ENCODE results near the gene RALGDS.

The RALGDS gene

DNA sequence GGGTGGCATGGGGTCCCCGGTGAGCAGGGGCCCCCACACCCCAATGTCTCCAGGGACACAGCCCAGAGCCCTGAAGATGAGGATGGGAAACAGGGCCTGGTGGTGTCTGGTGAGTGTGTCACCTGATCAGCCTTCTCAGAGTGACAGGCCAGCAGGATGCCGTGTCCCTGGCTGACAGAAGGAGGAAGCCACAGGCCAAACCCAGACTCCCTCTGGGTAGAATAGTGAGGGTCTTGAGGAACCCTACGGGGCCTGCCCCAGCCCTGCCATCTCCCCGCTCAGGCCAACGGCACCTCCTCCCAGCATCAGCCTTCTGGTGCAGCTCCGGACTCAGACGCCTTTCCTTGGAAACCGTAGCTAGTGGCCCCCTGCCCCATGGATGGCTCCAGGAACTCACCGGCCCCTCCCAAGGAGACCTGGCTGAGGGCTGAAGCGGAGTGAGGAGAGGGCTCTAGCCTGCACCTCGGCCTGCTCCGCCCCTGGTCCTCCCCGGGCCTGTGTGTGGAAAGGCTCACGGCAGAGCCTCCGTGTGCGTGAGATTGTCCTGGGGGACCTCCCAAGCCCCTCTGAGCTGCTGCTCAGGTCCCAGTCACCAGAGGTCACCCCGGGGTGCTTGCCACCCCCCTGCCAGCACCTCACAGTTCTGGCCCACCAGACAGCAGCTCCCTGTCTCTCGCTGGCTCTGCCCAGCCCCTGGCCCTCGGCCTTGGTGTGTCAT lies 6.0 kb downstream of the RALGDS start:
- H3K27ac Mint-ChIP-seq = peak overlapping the region; percentile 87
- DNase-seq (ENCODE audit: low spot score) = no peak
- H3K4me3 Mint-ChIP-seq = peak overlapping the region; percentile 57
- H3K27me3 Mint-ChIP-seq (ENCODE audit: low read depth) = no peaks in the 10 kb centered on the region
- no peaks in the 10 kb centered on the region for H3K9me3 Mint-ChIP-seq
- peaks cover 28% of the 10 kb centered on the region for H3K4me1 Mint-ChIP-seq (ENCODE audit: low read depth)
- peaks cover 5% of the 10 kb centered on the region for H3K36me3 Mint-ChIP-seq (ENCODE audit: low read depth)

DNA sequence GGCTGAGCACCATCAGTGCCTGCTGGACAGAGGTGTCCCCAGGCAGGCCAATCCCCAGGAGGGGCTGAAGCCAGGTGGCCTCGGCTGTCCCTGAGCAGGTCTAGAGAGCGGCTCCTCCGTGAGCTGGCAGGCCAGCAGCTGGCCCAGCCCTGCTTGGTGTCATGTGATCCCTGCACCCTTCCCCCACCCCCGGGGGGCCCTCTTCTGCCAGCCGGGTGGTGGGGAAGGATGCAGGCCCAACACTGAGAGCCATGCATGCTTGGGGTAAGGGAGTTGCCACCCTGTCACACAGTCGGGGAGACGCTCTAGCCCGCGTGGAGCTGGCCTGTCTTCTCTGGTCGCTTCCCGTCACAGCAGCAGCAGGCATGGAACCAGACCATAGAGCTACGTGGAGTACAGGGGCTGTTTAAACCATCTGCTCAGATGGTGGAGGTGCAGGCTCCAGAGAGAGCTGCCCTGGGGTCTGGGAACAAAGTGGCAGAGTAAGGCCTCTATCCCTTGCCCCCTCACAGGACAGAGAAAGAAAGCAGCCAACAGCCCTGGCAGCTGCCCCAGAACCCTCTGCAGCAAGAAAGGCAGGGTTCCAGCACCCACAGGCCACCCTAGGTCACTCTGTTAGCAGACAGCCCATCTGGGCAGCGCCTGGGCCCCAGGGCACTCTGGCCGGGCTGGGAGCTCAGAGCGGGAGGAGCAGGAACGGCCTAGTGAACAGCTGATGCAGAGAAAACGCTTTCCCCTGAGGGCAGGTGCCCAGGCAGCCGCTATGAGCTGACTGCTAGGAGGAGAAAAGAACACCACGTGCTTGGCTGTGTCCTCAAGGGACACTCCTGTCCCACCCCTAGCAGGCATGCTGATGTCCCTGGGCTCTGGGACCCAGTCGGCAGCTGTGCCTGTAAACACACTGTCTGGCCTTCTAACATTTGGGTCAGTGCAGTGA lies 6.8 kb downstream of the RALGDS start:
- peak overlapping the region; percentile 32 for H3K4me3 Mint-ChIP-seq
- H3K9me3 Mint-ChIP-seq = no peaks in the 10 kb centered on the region
- H3K27me3 Mint-ChIP-seq (ENCODE audit: low read depth) = no peaks in the 10 kb centered on the region
- peaks cover 12% of the 10 kb centered on the region for H3K36me3 Mint-ChIP-seq (ENCODE audit: low read depth)
- no peak for DNase-seq (ENCODE audit: low spot score)
- H3K27ac Mint-ChIP-seq = peak overlapping the region; percentile 80
- peaks cover 28% of the 10 kb centered on the region for H3K4me1 Mint-ChIP-seq (ENCODE audit: low read depth)

DNA sequence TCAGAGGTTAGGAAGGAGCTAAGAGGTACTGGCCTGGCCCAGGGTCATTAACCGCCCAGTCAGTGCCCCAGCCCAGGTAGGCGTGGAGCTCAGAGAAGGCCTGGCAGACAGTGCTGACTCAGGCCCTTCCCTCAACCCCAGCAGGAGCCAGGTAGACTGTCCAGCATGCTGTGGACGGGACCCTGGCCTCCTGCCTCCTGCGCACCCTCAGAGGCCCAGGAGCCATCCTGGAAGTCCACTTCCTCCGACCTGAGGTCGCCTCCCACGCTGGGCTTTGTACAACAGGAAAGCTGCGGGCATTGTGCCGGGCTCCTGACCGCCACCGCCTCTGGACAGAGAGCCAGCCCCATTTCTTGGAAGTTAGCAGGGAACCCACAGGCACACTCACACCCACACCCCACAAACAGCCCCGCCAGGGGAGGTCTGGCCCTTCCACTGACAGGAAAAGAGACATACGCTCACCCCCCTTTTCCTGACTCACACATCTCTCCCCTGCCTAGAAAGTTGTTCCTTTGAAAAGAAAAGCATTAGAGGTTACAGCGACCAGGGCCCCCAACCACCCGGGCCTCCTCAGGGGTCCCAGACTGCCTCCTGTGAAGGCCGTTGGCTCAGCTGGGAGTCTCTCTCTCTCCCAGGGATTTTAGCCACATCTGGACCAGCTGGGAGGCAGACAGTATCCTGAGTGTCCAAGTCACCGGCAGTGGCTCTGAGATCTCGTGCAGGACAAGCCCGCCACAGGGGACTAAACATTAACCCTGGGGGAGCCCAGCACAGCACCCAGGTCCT lies 7.7 kb downstream of the RALGDS start:
- Mint-ChIP-seq H3K27ac (peak overlapping the region; percentile 80), H3K36me3 (ENCODE audit: low read depth) (peaks cover 13% of the 10 kb centered on the region), H3K27me3 (ENCODE audit: low read depth) (no peaks in the 10 kb centered on the region), H3K4me1 (ENCODE audit: low read depth) (peaks cover 27% of the 10 kb centered on the region), H3K4me3 (peak overlapping the region; percentile 29), H3K9me3 (no peaks in the 10 kb centered on the region)
- no peak for DNase-seq (ENCODE audit: low spot score)

DNA sequence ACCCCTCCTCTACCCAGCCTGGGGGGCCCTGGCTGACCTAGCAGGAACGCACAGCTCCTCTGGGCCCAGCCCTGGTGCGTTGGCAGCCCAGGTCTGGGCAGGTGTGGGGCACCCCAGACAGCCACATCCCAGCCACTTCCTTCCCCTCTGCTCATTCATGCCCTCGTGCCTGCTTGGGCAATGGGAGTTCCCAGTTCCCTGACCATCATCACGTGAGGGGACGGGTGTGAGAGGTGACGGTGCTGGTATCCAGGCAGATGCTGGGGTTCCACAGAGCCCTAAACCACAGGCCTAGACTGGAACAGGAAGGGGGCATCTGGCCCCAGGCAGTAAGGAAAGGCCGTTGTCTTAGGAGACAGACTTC lies 8.4 kb downstream of the RALGDS start:
- H3K4me1 Mint-ChIP-seq (ENCODE audit: low read depth) = peaks cover 27% of the 10 kb centered on the region
- peaks cover 18% of the 10 kb centered on the region for H3K36me3 Mint-ChIP-seq (ENCODE audit: low read depth)
- H3K4me3 Mint-ChIP-seq = no peak overlapping the region
- DNase-seq (ENCODE audit: low spot score) = no peak
- peak overlapping the region; percentile 60 for H3K27ac Mint-ChIP-seq
- H3K27me3 Mint-ChIP-seq (ENCODE audit: low read depth) = no peaks in the 10 kb centered on the region
- H3K9me3 Mint-ChIP-seq = no peaks in the 10 kb centered on the region

DNA sequence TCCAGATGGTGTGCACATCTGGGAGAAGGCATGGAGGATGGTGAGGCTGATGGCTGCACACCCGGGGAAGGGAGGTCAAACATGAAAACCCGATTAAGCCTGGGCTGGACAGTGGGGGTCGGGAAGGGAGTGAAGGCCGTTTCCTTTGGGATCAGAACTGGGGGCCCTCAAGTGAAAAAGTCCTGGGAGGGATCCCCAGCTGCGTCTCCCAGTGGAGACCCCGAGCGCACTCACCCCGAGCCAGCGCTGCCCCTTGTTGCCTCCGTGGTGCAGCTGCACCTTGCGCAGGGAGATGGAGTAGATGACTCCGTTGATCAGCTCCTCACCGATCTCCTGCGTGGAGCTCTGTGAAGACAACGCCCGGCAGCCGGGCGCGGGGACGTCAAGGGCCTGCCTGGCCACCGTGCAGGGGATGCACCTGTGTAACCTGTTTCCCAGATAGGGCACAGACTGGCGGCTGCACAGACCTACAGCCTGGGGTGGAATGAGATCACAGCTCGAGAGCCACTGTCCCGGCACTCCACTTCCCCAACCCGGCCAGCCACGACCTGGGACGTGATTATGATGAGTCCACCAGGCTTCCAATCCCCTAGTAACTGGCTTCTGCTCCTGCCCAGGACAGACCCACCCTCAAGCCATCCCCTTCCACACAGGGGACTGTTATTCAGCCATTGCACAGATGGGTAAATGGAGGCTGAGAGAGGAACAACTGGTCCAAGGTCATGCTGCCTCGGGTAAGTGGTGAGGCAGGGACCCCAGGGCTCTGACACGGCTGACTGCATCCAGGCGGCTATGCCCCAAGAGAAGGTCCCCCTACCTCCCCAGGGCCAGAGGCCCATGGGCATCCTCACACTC lies 9.0 kb downstream of the RALGDS start:
- H3K4me1 Mint-ChIP-seq (ENCODE audit: low read depth) = peaks cover 24% of the 10 kb centered on the region
- no peaks in the 10 kb centered on the region for H3K27me3 Mint-ChIP-seq (ENCODE audit: low read depth)
- peaks cover 20% of the 10 kb centered on the region for H3K36me3 Mint-ChIP-seq (ENCODE audit: low read depth)
- H3K4me3 Mint-ChIP-seq = no peak overlapping the region
- no peak for DNase-seq (ENCODE audit: low spot score)
- peak overlapping the region; percentile 55 for H3K27ac Mint-ChIP-seq
- no peaks in the 10 kb centered on the region for H3K9me3 Mint-ChIP-seq

DNA sequence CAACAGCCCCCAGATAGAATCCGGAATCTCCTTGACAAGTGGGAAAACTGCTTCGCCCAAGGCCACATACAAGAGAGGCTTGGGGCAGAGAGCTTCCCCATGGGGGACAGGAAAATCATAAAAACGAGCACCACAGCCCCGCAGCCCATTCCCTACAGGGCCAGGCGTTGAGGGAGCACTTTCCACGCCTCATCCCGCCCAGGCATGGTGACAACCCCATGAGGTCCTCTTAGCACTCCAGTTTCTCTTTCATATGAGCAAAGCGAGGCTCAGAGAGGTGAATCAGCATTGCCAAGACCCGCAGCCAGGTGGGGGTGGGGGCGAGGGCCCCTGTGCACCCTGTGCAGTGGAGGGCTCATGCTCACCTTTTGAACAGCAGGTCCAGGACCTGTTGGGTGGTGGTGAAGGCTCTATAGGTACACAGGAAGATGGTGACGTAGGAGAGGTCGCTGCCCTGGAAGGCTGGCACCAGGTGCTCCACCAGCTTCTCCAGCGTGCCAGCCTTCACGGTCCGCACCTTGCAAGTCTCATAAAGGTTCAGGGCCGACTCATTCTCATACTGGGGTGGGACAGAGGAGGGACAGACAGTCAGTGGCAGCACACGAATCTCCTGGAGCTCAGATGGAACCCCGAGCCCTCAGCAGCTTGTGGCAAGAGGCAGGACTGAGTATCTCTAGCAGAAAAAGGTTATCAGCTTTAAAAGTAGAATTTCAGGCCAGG lies 10.9 kb downstream of the RALGDS start:
- Mint-ChIP-seq H3K4me1 (ENCODE audit: low read depth) (peaks cover 19% of the 10 kb centered on the region), H3K36me3 (ENCODE audit: low read depth) (peaks cover 26% of the 10 kb centered on the region), H3K4me3 (no peak overlapping the region), H3K9me3 (no peaks in the 10 kb centered on the region), H3K27me3 (ENCODE audit: low read depth) (no peaks in the 10 kb centered on the region), H3K27ac (no peak overlapping the region)
- DNase-seq (ENCODE audit: low spot score) = no peak

DNA sequence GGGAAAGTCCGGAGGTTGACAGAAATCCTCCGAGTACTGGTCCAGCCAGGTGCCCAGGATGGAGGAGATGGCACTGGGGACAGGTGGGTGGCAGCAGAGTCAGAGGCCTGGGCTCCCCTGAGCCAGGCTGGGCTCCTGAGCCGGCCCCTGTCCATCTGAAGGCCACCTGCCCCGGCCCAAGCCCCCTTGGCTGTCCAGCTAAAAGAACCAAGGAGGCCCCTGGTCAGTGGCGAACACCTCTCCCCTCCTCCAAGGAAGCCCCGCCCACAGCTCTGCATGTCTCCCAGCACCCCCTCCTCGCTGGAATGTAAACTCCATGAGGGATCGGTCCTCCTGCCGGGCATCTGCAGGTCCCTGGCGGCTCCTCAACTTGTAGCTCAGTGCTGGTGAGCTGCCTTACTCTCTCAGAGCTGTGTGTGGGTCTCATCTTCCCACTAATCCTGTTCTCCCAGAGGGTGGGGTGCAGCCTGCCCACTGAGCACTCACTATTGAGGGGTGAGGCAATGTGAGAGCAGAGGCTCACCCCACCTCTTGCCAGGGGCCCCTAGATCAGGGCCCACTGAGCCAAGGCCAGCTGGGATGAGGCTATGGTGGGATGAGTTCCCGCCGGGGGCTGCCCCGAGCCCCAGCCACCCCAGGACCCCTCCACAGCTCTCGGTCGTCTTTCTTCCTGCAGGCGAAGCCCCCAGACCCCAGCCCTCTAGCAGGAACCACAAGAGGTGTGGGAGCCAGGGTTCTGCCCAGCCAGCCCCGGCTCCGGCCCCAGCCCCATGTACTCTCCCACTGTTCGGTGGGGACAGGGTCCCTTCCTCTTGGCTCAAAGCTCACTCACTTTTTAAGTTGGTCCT lies 12.0 kb downstream of the RALGDS start:
- no peak for DNase-seq (ENCODE audit: low spot score)
- no peak overlapping the region for H3K27ac Mint-ChIP-seq
- H3K27me3 Mint-ChIP-seq (ENCODE audit: low read depth) = no peaks in the 10 kb centered on the region
- peaks cover 12% of the 10 kb centered on the region for H3K4me1 Mint-ChIP-seq (ENCODE audit: low read depth)
- H3K9me3 Mint-ChIP-seq = no peaks in the 10 kb centered on the region
- H3K36me3 Mint-ChIP-seq (ENCODE audit: low read depth) = peaks cover 26% of the 10 kb centered on the region
- H3K4me3 Mint-ChIP-seq = no peak overlapping the region

DNA sequence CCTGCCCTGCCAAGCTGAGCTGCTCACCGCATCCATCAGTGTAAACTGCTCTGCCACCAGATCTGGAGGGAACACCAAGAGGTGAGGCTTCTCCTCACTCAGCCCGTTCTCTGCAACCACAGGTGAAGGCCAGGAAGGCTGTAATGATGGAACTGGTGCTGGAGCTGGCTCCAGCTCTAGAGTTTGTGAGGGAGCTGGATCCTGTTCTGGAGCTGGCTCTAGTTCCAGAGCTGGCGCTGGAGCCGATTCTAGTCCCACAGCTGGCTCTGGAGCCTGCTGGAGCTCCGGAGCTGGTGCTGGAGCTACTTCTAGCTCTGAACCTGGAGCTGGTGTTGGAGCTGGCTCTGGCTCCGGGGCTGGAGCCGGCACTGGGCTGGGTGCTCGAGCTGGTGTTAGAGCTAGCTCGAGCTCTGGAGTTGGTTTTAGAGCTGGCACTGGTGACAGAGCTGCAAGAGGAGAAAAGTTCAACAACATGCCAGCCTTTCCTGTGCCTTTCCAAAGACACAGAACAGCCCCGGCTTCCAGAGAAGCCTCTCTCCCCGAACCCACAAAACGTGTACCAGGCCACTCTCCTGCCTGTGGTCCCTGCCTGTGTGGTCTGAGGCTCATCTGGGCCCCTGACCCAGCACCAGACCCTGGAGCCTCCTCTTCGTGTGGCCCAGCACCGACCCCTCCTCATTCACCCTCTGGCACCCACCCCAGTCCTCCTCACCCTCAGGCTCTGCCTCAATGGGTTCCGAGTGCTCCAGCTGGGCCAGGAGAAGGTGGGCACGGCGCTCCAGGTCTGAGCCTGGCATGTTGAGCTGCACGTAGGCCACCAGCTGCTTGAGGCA lies 12.9 kb downstream of the RALGDS start:
- Mint-ChIP-seq H3K27ac (no peak overlapping the region), H3K4me3 (no peak overlapping the region), H3K27me3 (ENCODE audit: low read depth) (no peaks in the 10 kb centered on the region), H3K9me3 (no peaks in the 10 kb centered on the region), H3K36me3 (ENCODE audit: low read depth) (peaks cover 27% of the 10 kb centered on the region), H3K4me1 (ENCODE audit: low read depth) (peaks cover 5% of the 10 kb centered on the region)
- no peak for DNase-seq (ENCODE audit: low spot score)

DNA sequence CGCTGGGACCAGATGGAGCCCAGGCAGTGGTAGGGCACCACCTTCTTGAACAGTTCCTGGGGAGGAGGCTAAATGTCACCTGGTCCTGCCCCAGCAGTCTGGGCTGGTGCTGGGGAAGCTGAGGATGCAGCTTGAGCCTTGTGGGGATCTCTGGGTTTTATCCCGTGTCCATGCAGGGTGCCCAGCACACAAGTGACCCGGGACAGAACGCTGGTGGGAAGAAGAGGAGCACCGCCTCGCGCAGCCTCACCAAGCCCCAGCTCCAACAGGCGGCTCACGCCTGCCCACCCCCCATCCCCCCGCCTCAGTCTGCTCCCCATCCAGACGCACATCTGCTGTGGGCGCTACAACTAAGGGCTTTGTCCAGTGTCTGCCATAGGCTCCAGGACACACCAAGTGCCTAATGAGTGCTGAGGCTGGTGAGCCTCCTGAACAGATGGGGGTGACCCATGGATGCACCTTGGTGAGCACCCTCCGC lies 13.8 kb downstream of the RALGDS start:
- no peaks in the 10 kb centered on the region for H3K27me3 Mint-ChIP-seq (ENCODE audit: low read depth)
- H3K4me1 Mint-ChIP-seq (ENCODE audit: low read depth) = peaks cover under 1% of the 10 kb centered on the region
- DNase-seq (ENCODE audit: low spot score) = no peak
- H3K27ac Mint-ChIP-seq = no peak overlapping the region
- H3K36me3 Mint-ChIP-seq (ENCODE audit: low read depth) = peaks cover 32% of the 10 kb centered on the region
- no peak overlapping the region for H3K4me3 Mint-ChIP-seq
- no peaks in the 10 kb centered on the region for H3K9me3 Mint-ChIP-seq

DNA sequence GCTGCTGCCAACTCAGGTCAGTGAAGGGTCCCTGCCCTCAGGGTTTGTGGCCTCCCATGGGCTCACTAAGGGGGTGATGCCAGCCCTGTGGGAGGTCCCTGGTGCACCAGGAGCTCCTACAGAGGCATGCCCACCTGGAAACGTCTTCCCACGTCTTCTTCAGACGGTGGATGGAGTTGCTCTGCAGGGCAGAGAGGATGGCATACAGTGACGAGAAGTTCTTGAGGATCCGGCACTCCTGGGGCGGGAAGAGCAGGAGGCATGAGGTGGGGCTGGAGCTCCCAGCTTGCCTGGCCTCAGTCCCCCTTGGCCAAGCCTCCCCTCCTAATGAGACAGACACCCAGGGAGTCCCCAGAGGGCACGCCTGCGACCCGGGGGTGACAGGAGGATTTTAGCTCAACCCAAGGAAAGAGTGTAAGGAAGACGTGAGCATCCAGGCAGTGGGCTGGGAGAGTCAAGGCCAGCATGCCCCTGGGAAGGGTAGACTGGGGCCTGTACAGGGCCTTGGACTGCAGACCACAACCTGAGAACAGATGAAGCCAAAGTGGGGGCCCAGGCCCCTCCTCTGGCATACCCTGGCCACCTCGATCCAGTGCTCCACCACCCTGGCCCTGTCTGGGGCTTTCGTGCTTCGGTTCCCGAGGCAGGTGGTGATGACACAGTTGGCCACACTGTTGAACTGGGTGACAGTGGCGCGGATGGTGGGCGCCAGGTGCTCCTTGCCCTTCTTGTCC lies 14.4 kb downstream of the RALGDS start:
- Mint-ChIP-seq H3K27me3 (ENCODE audit: low read depth) (no peaks in the 10 kb centered on the region), H3K9me3 (no peaks in the 10 kb centered on the region), H3K27ac (peak overlapping the region; percentile 27), H3K4me3 (no peak overlapping the region), H3K36me3 (ENCODE audit: low read depth) (peaks cover 35% of the 10 kb centered on the region), H3K4me1 (ENCODE audit: low read depth) (no peaks in the 10 kb centered on the region)
- DNase-seq (ENCODE audit: low spot score) = no peak

DNA sequence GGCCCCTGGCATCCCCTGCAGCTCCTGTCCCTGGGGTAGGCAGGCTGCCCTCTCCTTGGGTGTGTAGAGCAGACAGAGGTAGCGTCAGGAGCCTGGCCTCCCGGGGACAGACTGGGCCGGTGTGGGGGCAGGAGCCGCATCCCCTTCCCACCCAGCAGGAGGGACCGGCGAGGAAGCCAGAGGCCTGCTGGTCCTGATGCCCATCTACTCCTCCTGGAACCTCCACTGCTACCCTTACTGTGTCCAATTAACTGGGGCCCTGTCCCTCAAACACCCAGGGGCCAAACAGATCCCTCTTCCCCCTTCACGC lies 15.6 kb downstream of the RALGDS start:
- Mint-ChIP-seq H3K4me1 (ENCODE audit: low read depth) (no peaks in the 10 kb centered on the region), H3K36me3 (ENCODE audit: low read depth) (peaks cover 46% of the 10 kb centered on the region), H3K9me3 (no peaks in the 10 kb centered on the region), H3K27ac (no peak overlapping the region), H3K4me3 (no peak overlapping the region), H3K27me3 (ENCODE audit: low read depth) (no peaks in the 10 kb centered on the region)
- no peak for DNase-seq (ENCODE audit: low spot score)
